Dedifferentiated amniotic fluid mesenchymal stem cell (primary cell): ENCODE data around the gene PECR.

Experiments
- DNase-seq: peaks from one replicate; pipeline ENCODE4 v3.0.0-alpha.2; 2016; ENCODE audit errors: extremely low spot score

The PECR gene

GRCh38 chr2:216071111-216071851 lies 10.3 kb downstream of the PECR start:
- DNase-seq: no peak

DNA sequence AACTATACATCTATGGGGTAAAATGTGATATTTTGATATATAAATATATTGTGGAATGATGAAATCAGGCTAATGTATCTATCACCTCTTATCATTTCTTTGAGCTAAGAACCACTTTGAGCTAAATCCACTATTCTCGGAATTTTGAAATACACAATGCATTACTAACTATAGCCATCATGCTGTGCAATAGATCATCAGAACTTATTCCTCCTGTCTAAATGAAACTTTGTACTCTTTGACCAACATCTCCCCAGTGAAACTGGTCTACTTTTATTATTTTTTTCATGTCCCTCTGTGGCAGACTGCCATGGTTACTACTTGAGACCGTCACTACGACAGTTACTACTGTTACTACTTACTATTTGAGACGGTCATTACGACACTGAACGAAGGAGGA lies 11.4 kb downstream of the PECR start:
- no peak for DNase-seq

DNA sequence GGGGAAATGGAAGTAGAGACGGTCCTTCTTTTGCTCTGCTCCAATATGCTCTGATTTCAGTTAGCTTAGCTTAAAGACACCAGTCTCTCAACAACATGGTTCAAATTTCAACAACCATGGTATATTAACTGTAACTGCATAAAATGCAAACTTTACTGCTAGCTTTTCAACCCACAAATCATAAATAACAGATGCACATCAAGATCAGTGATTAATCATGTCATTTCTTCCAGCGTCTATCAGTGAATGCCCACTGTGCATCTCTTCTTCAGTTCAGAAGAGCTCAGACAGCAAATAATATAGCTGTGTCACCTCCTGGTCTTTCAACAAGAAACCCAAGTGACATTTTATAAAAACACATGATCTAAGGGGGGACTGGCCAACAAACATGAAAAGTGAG lies 12.6 kb downstream of the PECR start:
- no peak for DNase-seq

GRCh38 chr2:216066230-216066629 lies 15.4 kb downstream of the PECR start:
- no peak for DNase-seq

- DNase-seq: no peak
Observed at GRCh38 chr2:216064665-216065064, 16.9 kb downstream of the PECR start.

DNA sequence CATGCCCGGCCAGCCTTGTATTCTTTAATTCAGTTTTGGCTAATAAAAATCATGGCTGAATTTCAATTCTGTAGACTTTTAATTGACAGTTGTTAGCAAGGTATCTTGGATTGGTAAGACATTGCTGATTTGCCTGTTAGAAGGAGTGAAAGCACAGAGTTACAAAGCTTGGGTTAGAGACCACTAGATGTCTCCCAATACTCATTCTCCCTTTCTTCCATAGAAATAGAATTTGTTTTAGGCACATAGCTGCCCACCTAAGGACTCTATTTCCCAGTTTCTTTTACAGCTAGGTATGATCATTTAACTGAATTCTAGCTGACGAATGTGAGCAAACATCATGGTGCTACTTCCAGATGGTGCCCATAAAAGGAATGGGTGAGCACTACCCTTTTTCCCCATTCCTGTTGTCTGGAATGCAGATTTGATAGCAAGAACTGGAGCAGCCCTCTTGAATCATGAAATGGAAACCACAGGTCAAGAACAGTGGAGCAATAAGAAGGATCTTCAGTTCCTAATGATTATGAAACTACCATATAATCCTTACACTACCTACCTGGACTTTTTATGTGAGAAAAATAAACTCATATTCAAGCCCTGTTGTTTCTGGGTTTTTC lies 17.5 kb downstream of the PECR start:
- no peak for DNase-seq

DNA sequence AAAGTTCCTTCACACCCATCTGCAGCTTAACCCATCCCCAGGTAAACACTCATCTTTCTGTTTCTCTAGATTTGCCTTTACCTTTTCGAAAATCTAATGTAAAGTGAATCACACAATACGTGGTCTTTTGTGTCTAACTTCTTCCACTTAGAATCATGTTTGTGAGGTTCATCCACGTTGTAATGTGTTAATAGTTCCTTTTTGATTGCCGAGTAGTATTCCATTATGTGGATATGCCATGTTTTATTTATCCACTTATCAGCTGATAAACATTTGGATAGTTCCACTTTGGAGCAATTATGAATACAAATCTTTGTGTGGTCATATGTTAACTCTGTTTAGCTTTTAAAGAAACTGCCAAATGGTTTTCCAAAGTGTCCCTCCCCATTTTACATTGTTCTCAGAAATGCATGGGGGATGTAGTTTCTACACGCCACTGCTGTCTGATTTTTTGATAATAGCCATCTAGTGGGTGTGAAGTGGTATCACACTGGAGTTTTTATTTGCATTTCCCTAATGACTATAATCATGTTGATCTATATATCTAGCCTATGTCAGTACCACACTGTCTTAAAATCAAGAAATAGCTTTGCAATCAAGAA lies 22.3 kb downstream of the PECR start:
- DNase-seq: no peak

DNA sequence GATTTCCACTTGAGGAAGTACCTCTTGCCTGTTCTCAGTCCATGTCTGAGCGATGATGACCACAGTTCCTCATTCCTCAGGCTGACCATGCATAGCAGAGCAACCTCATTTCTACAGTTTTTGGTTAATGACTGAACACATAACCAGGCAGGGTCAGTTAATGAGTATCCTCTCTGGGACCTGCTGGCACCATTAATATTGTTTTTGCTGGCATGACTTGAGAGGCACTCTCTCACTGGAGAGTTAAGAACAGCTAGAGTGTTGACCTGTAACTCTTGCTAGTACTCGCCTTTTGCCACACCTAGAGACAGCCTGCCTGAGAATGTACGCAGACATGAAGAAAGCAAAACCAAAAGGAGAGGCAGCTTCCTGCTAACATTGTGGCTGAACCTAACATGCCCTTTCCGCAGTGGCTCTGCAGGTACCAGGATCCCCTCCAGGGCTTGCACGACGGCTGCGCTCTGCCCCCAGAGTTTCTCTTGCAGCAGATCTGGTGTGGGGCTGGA lies 23.9 kb downstream of the PECR start:
- DNase-seq: no peak

GRCh38 chr2:216056739-216057138 lies 24.9 kb downstream of the PECR start:
- no peak for DNase-seq

GRCh38 chr2:216055680-216056079 lies 25.9 kb downstream of the PECR start:
- no peak for DNase-seq

DNA sequence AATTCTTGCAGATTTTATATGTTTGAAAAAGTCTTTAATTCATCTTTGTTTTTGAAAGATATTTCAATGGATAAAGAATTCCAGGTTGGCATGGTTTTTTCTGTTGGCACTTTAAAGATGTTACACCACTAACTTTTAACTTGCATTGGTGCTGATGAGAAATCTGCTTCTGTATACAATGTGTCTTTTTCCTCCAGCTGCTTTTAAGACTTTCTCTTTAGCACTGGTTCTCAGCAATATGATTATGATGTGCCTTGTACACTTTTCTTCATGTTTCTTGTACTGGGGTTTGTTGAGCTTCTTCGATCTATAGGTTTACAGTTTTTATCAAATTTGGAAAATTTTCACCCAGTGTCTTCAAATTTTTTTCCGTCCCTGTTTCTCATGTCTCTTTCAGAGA lies 29.2 kb downstream of the PECR start:
- no peak for DNase-seq

DNA sequence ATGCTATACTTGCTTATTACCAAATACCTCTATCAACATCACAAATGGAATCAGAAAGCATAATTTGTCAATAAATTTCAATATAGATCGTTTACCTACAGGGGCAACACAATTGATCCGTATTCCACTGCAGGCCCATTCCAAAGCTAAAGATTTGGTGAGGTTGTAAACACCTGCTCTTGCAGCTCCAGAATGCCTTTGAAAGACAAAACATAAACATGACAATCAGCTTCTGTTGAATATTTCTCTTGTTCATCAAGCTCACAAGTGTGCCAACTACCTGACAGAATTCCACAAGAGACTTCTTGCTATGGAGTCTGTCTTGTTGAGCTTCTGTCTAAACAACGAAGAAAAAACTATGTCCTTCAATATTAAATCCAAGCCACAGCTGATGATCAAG lies 30.3 kb downstream of the PECR start:
- no peak for DNase-seq

GRCh38 chr2:216049452-216049851 lies 32.2 kb downstream of the PECR start:
- no peak for DNase-seq

DNA sequence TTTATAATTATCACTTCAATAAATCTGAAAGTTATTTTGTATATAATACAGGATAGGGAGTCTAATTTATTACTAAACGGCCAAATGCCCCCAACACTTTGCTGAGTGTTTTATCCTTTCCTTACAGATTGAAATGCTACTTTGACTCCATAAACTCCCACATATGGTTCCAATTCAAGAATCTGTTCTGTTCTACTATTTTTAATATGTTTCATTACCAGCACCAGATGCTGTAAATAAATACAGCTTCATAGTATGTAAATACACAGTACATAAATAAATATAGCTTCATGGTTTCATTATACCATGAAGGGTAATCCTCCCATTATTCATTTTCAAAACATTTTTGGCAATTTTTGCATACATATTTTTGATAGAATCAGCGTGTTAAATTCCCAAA lies 34.2 kb downstream of the PECR start:
- no peak for DNase-seq

DNA sequence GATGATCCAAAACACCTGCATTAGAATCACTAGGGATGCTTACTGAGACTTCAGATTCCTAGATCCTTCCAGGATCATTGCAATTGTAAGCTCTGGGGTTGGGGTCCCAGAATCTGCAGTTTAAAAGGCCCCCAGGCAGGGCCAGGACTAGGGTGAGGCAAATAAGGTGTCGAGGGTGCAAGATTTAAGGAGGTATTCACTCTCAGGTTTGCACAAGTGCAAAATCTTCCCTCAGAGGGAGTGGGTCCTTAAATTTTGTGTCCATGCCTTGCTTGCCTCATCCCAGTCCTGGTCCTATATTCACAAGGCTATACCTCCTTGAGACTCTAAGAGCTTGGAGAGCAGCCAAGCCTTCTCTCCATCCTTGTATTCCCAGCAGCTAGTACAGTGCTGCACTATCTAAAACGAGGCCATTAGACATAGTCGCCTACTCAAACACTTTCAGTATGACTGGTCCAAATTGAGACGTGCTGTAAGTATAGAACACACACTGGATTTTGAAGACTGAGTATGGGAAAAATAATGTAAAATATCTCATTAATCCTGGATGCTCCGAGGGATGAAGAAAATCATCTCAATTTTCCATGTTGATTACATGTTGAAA lies 36.6 kb downstream of the PECR start:
- DNase-seq: no peak

GRCh38 chr2:216043949-216044348 lies 37.7 kb downstream of the PECR start:
- DNase-seq: no peak

DNA sequence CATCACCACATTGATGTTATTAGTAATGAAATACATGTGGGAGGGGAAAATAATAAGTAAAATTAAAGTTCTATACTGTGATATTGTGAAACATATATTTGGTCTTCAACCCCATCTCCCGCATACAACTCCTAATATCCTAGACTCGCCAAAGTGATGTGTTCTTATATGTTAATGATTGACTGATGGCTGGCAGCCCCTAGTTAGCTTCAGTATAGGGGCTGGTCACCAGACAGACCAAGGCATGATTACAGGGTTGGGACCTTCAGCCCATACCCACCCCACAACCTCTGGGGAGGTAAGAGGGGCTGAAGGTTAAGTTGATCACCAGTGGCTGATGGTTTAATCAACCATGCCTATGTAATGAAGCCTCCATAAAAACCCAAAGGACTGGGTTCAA lies 40.2 kb downstream of the PECR start:
- no peak for DNase-seq

DNA sequence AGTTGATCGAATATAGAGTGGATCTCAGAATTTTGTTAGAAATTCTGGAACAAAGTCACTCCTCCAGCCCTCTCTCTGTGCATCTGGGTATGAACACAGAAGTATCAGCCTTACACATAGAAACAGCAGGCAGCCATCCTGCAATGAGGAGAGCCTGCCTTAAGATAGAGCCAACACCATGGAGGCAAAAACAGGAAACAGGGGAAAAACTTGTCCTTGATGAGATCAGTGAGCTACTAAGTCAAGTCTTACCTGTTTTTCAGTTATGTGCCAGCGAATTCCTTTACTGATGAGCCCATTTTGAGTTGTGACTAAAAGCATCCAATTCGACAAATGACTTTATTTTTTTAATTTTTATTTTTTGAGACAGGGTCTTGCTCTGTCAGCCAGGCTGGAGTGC lies 41.7 kb downstream of the PECR start:
- DNase-seq: no peak

DNA sequence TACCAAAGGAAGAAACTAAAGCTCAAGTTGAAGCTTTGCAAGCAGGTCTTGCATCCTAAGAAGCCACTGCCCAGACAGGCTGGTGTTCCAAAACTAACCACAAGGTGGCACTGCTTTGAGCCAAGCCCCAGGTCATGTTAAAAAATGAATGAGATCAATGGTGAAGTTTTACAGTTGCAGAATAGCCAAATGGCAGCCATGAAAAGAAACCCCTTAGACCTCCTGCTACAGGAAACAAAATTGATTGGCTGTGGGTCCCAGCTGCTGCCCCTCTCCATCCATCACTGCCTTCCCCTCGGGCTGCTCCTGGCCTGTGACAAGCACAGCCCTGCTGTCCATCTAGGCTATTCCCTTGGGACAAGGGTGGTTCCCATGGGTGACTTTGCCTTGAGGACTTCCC lies 47.5 kb downstream of the PECR start:
- DNase-seq: peak; percentile 41

DNA sequence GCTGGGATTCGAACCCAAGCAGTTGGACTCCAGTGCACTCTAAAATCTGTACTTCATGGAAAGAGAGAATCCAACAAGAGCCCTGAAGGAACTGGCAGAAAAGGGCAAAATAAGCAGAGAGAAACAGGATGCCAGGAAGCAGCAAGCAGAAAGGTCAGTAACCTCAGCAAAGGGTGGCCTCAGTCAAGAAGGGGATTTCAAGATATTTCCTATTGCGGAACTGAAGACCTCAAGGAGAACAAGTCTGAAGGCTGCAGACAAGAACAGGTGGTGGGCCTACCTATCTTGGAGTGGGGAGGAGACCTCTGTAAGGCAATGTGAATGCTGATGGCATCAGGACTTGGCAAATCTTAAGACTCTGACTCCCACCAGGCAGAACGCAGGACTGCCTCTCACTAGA lies 48.2 kb downstream of the PECR start:
- DNase-seq: no peak

DNA sequence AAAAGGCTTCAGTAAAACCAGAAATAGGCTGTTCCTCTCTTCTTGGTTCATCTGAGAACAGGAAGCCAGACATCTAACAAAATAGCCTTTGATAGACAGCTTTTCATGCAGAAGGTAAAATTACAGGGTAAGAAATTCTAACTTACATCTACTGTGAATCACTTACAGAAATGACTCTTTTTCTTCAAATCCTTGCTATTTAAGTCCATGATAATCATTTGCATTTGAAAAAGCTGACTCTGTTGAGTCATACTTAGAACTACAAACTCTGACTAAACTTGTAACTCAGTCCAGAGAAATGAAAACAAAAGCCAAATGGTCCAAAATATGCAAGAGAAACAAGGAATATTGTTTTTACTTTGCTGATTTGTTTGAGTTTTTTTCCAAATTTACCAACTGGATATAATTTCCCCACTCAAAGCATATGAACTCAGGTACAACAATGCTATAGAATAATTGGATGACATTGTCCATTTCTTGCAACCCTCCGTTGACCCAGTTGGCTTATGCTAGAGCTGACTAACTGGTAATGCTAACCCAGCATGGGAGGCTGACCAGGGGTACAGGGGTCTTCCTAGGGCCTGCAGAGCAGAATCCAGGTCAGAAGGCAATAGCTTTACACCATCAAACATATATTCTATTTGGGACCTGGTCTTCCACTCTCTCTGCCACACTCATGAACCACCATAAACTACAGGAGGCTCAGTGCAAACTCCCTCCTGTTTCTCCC lies 49.5 kb downstream of the PECR start:
- DNase-seq: peak; percentile 79

DNA sequence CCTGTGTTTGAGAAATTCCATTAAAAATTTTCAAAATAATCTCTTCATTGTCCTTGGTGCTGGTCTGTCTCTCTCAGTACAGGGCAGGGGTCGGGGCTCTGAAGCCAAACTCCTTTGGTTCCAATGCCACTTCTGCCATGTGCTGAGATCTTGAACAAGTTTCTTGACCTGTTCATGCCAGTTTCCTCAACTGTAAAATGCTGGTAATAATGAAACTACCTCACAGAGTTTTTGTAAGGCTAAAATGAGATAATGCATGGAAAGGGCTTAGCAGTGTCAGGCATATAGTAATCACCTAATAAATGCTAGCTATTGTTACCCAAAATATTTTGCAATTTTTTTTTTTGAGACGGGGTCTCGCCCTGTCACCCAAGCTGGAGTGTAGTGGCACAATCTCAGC lies 51.4 kb downstream of the PECR start:
- DNase-seq: no peak
